Breast epithelium (tissue), 3 donors: ENCODE data around the gene SLC25A19.

Source experiments
- CTCF ChIP-seq, 3 donors: fragments of 450-650 bp; IDR thresholded peaks; one replicate each; pipeline ENCODE4 v1.5.1; 2016 to 2017; ENCODE audit warnings: antibody characterized with exemption in 3 of 3, mild to moderate bottlenecking in 3 of 3, moderate library complexity in 3 of 3
- POLR2A ChIP-seq: fragments of 450-650 bp; IDR thresholded peaks from one replicate; pipeline ENCODE4 v1.6.1; 2016; ENCODE audit warnings: antibody characterized with exemption, mild to moderate bottlenecking, moderate library complexity
- POLR2AphosphoS5 ChIP-seq, 3 donors: sonication (generic); formaldehyde crosslinking; IDR thresholded peaks; one replicate each; pipeline ENCODE4 v1.6.1; 2017; ENCODE audit warnings: antibody characterized with exemption in 3 of 3

- no peak for TF ChIP-seq CTCF (IDR thresholded peaks at IDR 0.05)
- TF ChIP-seq POLR2AphosphoS5 (IDR thresholded peaks at IDR 0.05) = no peak
- no peak for TF ChIP-seq POLR2A
Observed at GRCh38 chr17:75338335-75338734, 49.1 kb upstream of the SLC25A19 start.
